Measurements from ENCODE around the gene CELSR1.

Gene CELSR1, protein sequence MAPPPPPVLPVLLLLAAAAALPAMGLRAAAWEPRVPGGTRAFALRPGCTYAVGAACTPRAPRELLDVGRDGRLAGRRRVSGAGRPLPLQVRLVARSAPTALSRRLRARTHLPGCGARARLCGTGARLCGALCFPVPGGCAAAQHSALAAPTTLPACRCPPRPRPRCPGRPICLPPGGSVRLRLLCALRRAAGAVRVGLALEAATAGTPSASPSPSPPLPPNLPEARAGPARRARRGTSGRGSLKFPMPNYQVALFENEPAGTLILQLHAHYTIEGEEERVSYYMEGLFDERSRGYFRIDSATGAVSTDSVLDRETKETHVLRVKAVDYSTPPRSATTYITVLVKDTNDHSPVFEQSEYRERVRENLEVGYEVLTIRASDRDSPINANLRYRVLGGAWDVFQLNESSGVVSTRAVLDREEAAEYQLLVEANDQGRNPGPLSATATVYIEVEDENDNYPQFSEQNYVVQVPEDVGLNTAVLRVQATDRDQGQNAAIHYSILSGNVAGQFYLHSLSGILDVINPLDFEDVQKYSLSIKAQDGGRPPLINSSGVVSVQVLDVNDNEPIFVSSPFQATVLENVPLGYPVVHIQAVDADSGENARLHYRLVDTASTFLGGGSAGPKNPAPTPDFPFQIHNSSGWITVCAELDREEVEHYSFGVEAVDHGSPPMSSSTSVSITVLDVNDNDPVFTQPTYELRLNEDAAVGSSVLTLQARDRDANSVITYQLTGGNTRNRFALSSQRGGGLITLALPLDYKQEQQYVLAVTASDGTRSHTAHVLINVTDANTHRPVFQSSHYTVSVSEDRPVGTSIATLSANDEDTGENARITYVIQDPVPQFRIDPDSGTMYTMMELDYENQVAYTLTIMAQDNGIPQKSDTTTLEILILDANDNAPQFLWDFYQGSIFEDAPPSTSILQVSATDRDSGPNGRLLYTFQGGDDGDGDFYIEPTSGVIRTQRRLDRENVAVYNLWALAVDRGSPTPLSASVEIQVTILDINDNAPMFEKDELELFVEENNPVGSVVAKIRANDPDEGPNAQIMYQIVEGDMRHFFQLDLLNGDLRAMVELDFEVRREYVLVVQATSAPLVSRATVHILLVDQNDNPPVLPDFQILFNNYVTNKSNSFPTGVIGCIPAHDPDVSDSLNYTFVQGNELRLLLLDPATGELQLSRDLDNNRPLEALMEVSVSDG (N-terminal part only)

DNA sequence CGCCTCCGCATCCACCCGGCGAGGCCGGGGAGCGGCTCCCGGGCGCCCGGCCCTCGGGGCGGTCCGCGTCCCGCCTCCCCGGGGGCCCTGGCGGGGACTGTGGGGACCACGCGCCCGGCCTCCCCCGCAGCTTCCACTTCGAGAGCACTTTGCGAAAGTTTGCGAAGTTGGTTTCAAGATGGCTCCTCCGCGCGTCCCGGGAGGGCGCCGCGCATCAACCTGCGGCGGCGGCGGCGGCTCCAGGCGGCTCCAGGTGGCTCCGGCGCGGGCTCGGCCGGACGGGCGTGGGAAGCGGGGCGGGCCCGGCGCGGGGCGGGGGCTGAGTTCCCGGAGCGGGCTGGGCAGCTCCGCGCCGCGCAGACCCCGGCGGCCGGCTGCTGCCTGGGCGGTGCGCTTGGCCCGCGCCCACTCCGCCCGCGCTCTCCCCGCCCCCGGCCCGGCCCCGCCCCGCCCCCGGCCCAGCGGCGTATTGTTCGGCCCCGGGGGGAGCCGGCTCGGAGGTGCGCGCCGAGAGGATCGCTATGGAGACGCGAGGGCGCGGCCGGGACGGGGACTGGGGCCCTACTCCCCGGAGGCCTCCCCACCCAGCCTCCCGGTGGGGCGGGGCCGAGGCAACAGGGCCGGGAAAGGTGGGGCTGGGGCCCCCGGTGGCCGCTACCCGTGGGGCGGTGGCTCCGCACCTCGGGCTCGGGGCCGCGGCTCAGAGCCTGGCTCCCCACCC is at the start of gene CELSR1:
Gene CELSR1, minus strand, starts transcription at position 396 of the 721 bp plus-strand sequence. CDS start 450 bp downstream, outside the sequence.
- no peak for DNase-seq (ENCODE audit: low read depth)

- DNase-seq (ENCODE audit: low read depth) = no peak
Observed at GRCh38 chr22:46587061-46587460, 49.6 kb upstream of the CELSR1 start.

GRCh38 chr22:46586531-46587011 is 49.2 kb upstream of the CELSR1 start:
- no peak for DNase-seq (ENCODE audit: low read depth)

GRCh38 chr22:46586123-46586519 is 48.7 kb upstream of the CELSR1 start:
- no peak for DNase-seq (ENCODE audit: low read depth)

GRCh38 chr22:46585340-46586122 is 48.1 kb upstream of the CELSR1 start:
- no peak for DNase-seq (ENCODE audit: low read depth)

- no peak for DNase-seq (ENCODE audit: low read depth)
Observed at GRCh38 chr22:46584081-46584921, 46.9 kb upstream of the CELSR1 start.

DNA sequence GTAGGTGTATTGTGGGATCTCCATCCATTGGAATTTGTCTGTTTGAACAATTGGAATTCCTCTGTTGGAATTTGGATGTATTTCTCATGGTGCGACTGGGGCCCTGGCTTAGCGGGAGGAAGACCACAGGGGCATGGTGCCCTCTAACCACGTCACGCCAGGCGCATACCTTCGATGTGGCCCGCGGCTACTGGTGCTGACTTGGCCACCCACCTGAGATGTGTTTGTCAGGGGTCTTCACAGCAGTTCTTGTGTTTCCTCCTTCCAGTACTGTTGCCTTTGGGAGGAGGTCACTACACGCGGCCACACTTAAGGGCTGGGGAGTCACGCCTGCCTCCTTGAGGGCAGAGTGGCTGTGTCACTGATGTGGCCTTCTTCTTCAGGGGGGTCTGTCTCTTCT is 46.2 kb upstream of the CELSR1 start:
- DNase-seq (ENCODE audit: low read depth) = no peak

DNA sequence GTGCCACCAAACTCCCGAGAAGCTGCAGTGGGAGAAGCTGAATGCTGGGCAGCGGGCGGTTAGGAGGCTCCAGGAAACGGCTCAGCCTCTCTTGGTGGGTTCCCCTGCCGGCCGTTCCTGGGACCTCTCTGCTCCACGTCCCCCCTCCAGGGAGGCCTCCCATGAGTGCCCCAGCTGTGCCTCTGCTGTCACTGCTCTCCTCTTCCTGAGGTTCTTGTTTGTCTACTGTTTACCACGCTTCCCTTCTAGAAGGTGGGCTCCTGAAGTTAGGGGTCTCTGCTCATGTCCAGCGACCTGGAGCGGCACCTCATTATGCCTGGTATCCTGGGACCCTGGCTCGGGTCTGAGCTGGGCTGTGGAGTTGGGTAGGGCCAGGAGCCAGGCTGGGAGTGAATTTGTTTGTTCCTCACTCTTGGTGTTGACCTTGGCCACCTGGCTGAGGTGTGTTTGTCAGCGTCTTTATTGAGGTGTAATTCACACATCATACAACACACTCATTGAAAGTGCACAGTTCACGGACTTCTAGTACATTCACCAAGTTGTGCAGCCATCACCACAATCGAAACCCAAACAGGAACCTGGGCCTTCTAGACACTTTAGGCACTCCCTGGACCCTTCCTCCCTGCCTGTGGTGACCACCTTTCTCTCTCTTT is 45.0 kb upstream of the CELSR1 start:
- DNase-seq (ENCODE audit: low read depth) = no peak

GRCh38 chr22:46581538-46582244 is 44.3 kb upstream of the CELSR1 start:
- no peak for DNase-seq (ENCODE audit: low read depth)

- no peak for DNase-seq (ENCODE audit: low read depth)
Observed at GRCh38 chr22:46580940-46581537, 43.6 kb upstream of the CELSR1 start.

- no peak for DNase-seq (ENCODE audit: low read depth)
Observed at GRCh38 chr22:46579751-46580449, 42.5 kb upstream of the CELSR1 start.

DNA sequence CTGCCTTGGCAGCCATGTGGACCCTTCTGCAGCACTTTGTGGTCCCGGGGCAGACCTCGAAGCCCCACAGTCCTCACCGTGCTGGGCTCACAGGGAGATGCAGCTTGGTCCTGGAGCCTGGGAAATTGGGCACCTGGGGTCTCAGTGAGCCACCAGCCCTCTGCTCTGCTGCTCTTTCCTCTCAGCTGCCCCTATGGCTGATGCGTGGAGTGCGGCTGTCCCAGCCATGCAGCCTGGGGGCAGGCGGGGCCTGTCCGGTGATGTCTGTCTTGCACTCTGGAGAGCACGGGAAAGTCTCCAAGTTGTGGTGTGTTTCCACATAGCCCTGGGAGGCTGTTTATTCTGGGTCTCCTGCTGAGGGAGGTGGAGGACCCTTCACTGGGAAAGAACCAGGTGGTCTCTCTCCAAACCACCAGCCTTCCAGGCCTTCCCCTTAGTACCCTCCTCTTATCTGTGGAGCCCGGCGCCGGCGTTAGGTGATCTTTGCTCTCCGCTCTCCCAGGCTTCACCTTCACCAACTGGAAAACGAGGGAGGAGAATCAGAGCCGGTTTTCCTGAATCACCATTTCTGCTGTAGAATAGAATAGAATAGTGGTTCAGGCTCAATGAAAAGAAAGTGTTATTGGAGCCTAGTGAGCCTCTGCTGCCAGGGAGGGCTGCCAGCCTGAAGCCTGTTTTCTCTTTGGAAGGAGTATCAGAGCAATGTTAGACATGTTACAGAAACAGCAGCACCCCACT is 41.6 kb upstream of the CELSR1 start:
- no peak for DNase-seq (ENCODE audit: low read depth)

GRCh38 chr22:46578251-46578823 is 40.9 kb upstream of the CELSR1 start:
- no peak for DNase-seq (ENCODE audit: low read depth)

DNA sequence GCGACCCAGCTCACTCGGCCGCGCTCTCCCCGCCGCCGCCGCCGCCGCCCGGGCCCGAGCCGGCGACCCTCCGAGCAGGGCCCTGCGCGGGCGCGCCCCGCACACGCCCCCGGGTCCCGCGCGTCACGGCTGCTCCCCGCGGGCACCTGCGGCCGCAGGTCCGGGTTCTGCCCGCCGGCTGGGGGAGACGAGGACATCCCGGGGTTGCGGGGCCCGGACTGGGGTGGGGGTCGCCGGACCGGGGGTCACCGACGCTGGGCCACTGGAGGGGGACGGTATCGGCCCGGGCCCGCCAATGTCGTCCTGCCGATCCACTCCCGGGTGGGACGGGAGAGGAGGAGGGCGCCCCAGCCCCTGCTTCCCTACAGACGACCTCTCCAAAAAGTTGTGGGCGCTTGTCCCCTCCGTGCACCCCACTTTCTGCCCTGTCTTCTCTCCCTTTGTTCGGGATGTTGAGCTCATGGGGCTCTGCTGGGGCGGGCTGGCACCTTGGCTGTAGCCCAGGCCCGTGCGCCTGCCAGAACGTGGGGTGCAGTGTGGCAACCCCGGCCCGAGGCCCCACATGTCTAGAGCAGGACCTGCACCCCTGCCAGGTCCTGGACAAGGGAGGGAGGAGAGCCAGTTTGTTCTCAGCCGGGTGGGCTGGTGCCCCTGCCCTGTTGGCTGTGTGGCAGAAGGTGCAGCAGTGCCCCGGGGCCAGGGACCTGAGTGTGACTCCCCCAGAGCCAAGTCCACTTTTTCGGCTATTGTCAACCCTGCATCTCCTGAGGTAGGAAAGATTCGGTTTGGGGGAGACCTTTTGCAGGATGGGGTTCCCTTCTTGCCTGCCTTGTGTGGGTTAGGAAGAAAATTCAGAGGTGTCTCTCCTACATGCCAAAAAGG is 40.2 kb upstream of the CELSR1 start:
- no peak for DNase-seq (ENCODE audit: low read depth)

GRCh38 chr22:46576556-46577367 is 39.3 kb upstream of the CELSR1 start:
- peak; percentile 27 for DNase-seq (ENCODE audit: low read depth)

Data from stimulated activated CD8-positive, alpha-beta memory T cell treated with anti-CD3 and anti-CD28 coated beads, Interleukin-7, amount 100 ng/mL, for 24 hours (primary cell).